MM.1S (cell line): ENCODE measurements around the gene ZCCHC2.

Experiments
- CTCF ChIP-seq: fragments of 300-600 bp; sonication (generic); IDR thresholded peaks from 2 replicates; pipeline ENCODE4 v1.5.1; 2016; ENCODE audit warnings: antibody characterized with exemption, low read length, mixed read lengths
- EZH2 ChIP-seq: fragments of 300-600 bp; sonication (generic); optimal IDR thresholded peaks from 2 replicates; pipeline ENCODE3; 2017; ENCODE audit warnings: low read depth, mild to moderate bottlenecking, antibody characterized with exemption, low read length, mixed read lengths

GRCh38 chr18:62529597-62529996 lies 6.8 kb downstream of the ZCCHC2 start:
- TF ChIP-seq CTCF (no peak), EZH2 (no peak)
